Hepatocyte (in vitro differentiated cells): ENCODE results near the gene HCN2. TPM values are rescaled to one million over a fixed set of nuclear protein-coding genes. Genes with fewer than 3 reads are reported as not detected.

Source experiments
- DNase-seq: peaks from one replicate; pipeline ENCODE4 v3.0.0-alpha.2; 2016; ENCODE audit warnings: low spot score
- H2AFZ ChIP-seq: fragments of 200-600 bp; sonication (generic); 2 replicates; pipeline ENCODE4 v1.6.0; 2016; ENCODE audit warnings: antibody characterized with exemption, mild to moderate bottlenecking
- H3K27ac ChIP-seq: fragments of 200-600 bp; sonication (generic); 2 replicates; pipeline ENCODE4 v1.5.1; 2016; ENCODE audit warnings: mild to moderate bottlenecking
- H3K27me3 ChIP-seq: fragments of 200-600 bp; sonication (generic); 2 replicates; pipeline ENCODE4 v1.6.1; 2016
- H3K36me3 ChIP-seq: fragments of 200-600 bp; sonication (generic); replicated peaks from 2 replicates; pipeline ENCODE4 v1.5.1; 2016; ENCODE audit warnings: low read depth; ENCODE audit not compliant: insufficient read depth
- H3K4me1 ChIP-seq: fragments of 200-600 bp; sonication (generic); 2 replicates; pipeline ENCODE4 v1.5.1; 2016; ENCODE audit warnings: mild to moderate bottlenecking, moderate library complexity; ENCODE audit not compliant: insufficient read depth
- H3K4me2 ChIP-seq: fragments of 200-600 bp; sonication (generic); 2 replicates; pipeline ENCODE4 v1.6.0; 2016
- H3K4me3 ChIP-seq: fragments of 200-600 bp; sonication (generic); 2 replicates; pipeline ENCODE4 v1.5.1; 2016; ENCODE audit warnings: mild to moderate bottlenecking
- H3K79me2 ChIP-seq: fragments of 200-600 bp; sonication (generic); 2 replicates; pipeline ENCODE4 v1.6.0; 2017; ENCODE audit warnings: mild to moderate bottlenecking
- H3K9me2 ChIP-seq: fragments of 200-600 bp; sonication (generic); replicated peaks from 2 replicates; pipeline ENCODE4 v1.6.0; 2017; ENCODE audit warnings: mild to moderate bottlenecking; ENCODE audit not compliant: insufficient read depth
- H3K9me3 ChIP-seq: fragments of 200-600 bp; sonication (generic); 2 replicates; pipeline ENCODE4 v1.5.1; 2016; ENCODE audit warnings: low read depth, mild to moderate bottlenecking
- H4K20me1 ChIP-seq: fragments of 200-600 bp; sonication (generic); 2 replicates; pipeline ENCODE4 v1.6.0; 2016; ENCODE audit warnings: mild to moderate bottlenecking; ENCODE audit not compliant: insufficient read depth, poor library complexity, severe bottlenecking
- CTCF ChIP-seq: fragments of 200-600 bp; sonication (generic); IDR thresholded peaks from 2 replicates; pipeline ENCODE4 v1.5.1; 2016; ENCODE audit warnings: antibody characterized with exemption, mild to moderate bottlenecking; ENCODE audit not compliant: poor library complexity
- EZH2 ChIP-seq: fragments of 200-600 bp; sonication (generic); IDR thresholded peaks from 2 replicates; pipeline ENCODE4 v1.6.1; 2016; ENCODE audit warnings: antibody characterized with exemption, mild to moderate bottlenecking, borderline replicate concordance
- EZH2phosphoT487 ChIP-seq: fragments of 200-600 bp; sonication (generic); IDR thresholded peaks from one replicate; pipeline ENCODE4 v1.6.1; 2018; ENCODE audit warnings: antibody characterized with exemption, mild to moderate bottlenecking, low read depth, moderate library complexity; ENCODE audit not compliant: unreplicated experiment, severe bottlenecking
- WGBS: methylation state at CpG from one replicate; pipeline ENCODE4 v1.1.6; 2016; ENCODE audit warnings: low lambda C conversion rate; ENCODE audit errors: missing lambda C conversion rate; 5-methylcytosine and 5-hydroxymethylcytosine counted together
- polyA plus RNA-seq: library from polyadenylated mRNA; unstranded; fragments of >200 nt; fragmentation: Nextera tagmentation; extraction: Ambion mirVana; gene quantifications from 2 replicates; pipeline ENCODE4 v1.2.1, GENCODE V29; 2016
- total RNA-seq: library from RNA; depleted of rRNA; stranded (reverse); fragments of >200 nt; gene quantifications from 2 replicates; pipeline ENCODE4 v1.2.3, GENCODE V29; 2014

The HCN2 gene
- total and polyA plus RNA-seq, 2 experiments from 2014 or later = 0.16 to 0.30 TPM

GRCh38 chr19:661427-662196, 71.9 kb downstream of the HCN2 start:
- H3K27me3 ChIP-seq = no peaks in the 10 kb centered on the region
- H3K4me3 ChIP-seq = peak overlapping the region; percentile 99
- H2AFZ ChIP-seq = no peak overlapping the region
- H3K9me2 ChIP-seq = no peaks in the 10 kb centered on the region
- no peaks in the 10 kb centered on the region for H3K9me3 ChIP-seq
- DNase-seq = peak; percentile 56
- peak overlapping the region; percentile 96 for H3K4me2 ChIP-seq
- no peaks in the 10 kb centered on the region for H3K36me3 ChIP-seq
- H3K79me2 ChIP-seq = peaks cover 63% of the 10 kb centered on the region
- WGBS = 40% methylated on average over 30 of the region's 31 CpGs
- H3K4me1 ChIP-seq = peaks cover 50% of the 10 kb centered on the region
- peaks cover 55% of the 10 kb centered on the region for H4K20me1 ChIP-seq
- peak overlapping the region; percentile 91 for H3K27ac ChIP-seq
- no peak for TF ChIP-seq EZH2
- no peak for TF ChIP-seq EZH2phosphoT487
- TF ChIP-seq CTCF = no peak

- Histone ChIP-seq H3K36me3 (no peaks in the 10 kb centered on the region), H3K9me2 (no peaks in the 10 kb centered on the region), H3K4me1 (peaks cover 48% of the 10 kb centered on the region), H3K4me3 (peak overlapping the region; percentile 99), H3K27ac (peak overlapping the region; percentile 91), H3K79me2 (peaks cover 55% of the 10 kb centered on the region), H3K4me2 (peak overlapping the region; percentile 96), H2AFZ (no peak overlapping the region), H4K20me1 (peaks cover 47% of the 10 kb centered on the region), H3K27me3 (no peaks in the 10 kb centered on the region), H3K9me3 (no peaks in the 10 kb centered on the region)
- WGBS = 2% methylated on average over 46 of the region's 81 CpGs
- peak; percentile 75 for DNase-seq
- no peak for TF ChIP-seq EZH2
- no peak for TF ChIP-seq EZH2phosphoT487
- TF ChIP-seq CTCF = no peak
Observed at GRCh38 chr19:662207-662961, 72.7 kb downstream of the HCN2 start.

GRCh38 chr19:662962-663681, 73.4 kb downstream of the HCN2 start, which contains the start of gene RNF126:
TSS of gene RNF126 (minus strand) at chr19:663214. CDS start at chr19:663121, 93 bp downstream.
- peak within 1 kb of the TSS; percentile 96 for H3K4me2 ChIP-seq
- H3K9me2 ChIP-seq = no peaks in the 10 kb centered on the region
- H3K79me2 ChIP-seq = peaks cover 48% of the 10 kb centered on the region
- no peak for TF ChIP-seq EZH2
- TF ChIP-seq EZH2phosphoT487 = no peak
- no peak for TF ChIP-seq CTCF
- H3K27ac ChIP-seq = peak within 1 kb of the TSS; percentile 97
- H3K4me3 ChIP-seq = peak within 1 kb of the TSS; percentile 99
- no peaks in the 10 kb centered on the region for H3K27me3 ChIP-seq
- 6% methylated on average over 36 of the region's 97 CpGs for WGBS
- H4K20me1 ChIP-seq = peaks cover 40% of the 10 kb centered on the region
- no peaks in the 10 kb centered on the region for H3K36me3 ChIP-seq
- peak within 1 kb of the TSS; percentile 90 for H2AFZ ChIP-seq
- no peaks in the 10 kb centered on the region for H3K9me3 ChIP-seq
- peaks cover 41% of the 10 kb centered on the region for H3K4me1 ChIP-seq
- peak; percentile 96 for DNase-seq
